ENCODE measurements around the gene UBE2L3.
"Not testable (repeated sequence)": the region's sequence is repeated elsewhere in the genome, so short reads cannot be mapped to it uniquely, and the experiment has no call there.

Gene UBE2L3

GRCh38 chr22:21573293-21573734 lies 5.8 kb downstream of the UBE2L3 start:
- no peak for DNase-seq

- no peak for DNase-seq
Observed at GRCh38 chr22:21573750-21574494, 6.4 kb downstream of the UBE2L3 start.

GRCh38 chr22:21579474-21579851 lies 11.9 kb downstream of the UBE2L3 start:
- DNase-seq = no peak

GRCh38 chr22:21580623-21581007 lies 13.1 kb downstream of the UBE2L3 start:
- DNase-seq = not testable (repeated sequence)

GRCh38 chr22:21581009-21581713 lies 13.6 kb downstream of the UBE2L3 start:
- not testable (repeated sequence) for DNase-seq

- no peak for DNase-seq
Observed at GRCh38 chr22:21582801-21583740, 15.6 kb downstream of the UBE2L3 start.

- DNase-seq = no peak
Observed at GRCh38 chr22:21585389-21585788, 17.9 kb downstream of the UBE2L3 start.

- DNase-seq = peak; percentile 85
Observed at GRCh38 chr22:21587803-21588611, 20.5 kb downstream of the UBE2L3 start.

GRCh38 chr22:21589396-21589795 lies 21.9 kb downstream of the UBE2L3 start:
- DNase-seq = peak; percentile 26

GRCh38 chr22:21590809-21591641 lies 23.5 kb downstream of the UBE2L3 start:
- no peak for DNase-seq

GRCh38 chr22:21591695-21592094 lies 24.2 kb downstream of the UBE2L3 start:
- DNase-seq = no peak

GRCh38 chr22:21592422-21592821 lies 24.9 kb downstream of the UBE2L3 start:
- DNase-seq = no peak

GRCh38 chr22:21593406-21594232 lies 26.1 kb downstream of the UBE2L3 start:
- DNase-seq = peak; percentile 21

GRCh38 chr22:21594865-21595452 lies 27.4 kb downstream of the UBE2L3 start:
- DNase-seq = no peak

- peak; percentile 35 for DNase-seq
Observed at GRCh38 chr22:21596356-21597135, 29.0 kb downstream of the UBE2L3 start.

- DNase-seq = no peak
Observed at GRCh38 chr22:21598302-21598701, 30.8 kb downstream of the UBE2L3 start.

GRCh38 chr22:21599053-21599893 lies 31.8 kb downstream of the UBE2L3 start:
- no peak for DNase-seq

- no peak for DNase-seq
Observed at GRCh38 chr22:21602579-21602978, 35.1 kb downstream of the UBE2L3 start.

Data from hematopoietic multipotent progenitor cell treated with erythropoietin and hydrocortisone succinate and interleukin-3 and kit ligand, for 4 days (in vitro differentiated cells).